NT2/D1 (cell line): ENCODE measurements around the gene ZNF280C.

Experiments used
- SUZ12 ChIP-seq: IDR thresholded peaks from 2 replicates; pipeline ENCODE4 v1.6.1; 2011; ENCODE audit not compliant: insufficient read length, insufficient read depth; ENCODE audit errors: extremely low read depth
- YY1 ChIP-seq: IDR thresholded peaks from 2 replicates; pipeline ENCODE4 v1.6.1; 2011; ENCODE audit not compliant: insufficient read length, insufficient read depth
- ZNF274 ChIP-seq: IDR thresholded peaks from 2 replicates; pipeline ENCODE4 v1.6.1; 2011; ENCODE audit warnings: mild to moderate bottlenecking, low read depth, low read length

- TF ChIP-seq ZNF274 (no peak), SUZ12 (no peak), YY1 (no peak)
These were observed 12.2 kb upstream of the ZNF280C start for GRCh38 chrX:130280901-130281300.
